ENCODE measurements around the gene PNPLA5.

The PNPLA5 gene

DNA sequence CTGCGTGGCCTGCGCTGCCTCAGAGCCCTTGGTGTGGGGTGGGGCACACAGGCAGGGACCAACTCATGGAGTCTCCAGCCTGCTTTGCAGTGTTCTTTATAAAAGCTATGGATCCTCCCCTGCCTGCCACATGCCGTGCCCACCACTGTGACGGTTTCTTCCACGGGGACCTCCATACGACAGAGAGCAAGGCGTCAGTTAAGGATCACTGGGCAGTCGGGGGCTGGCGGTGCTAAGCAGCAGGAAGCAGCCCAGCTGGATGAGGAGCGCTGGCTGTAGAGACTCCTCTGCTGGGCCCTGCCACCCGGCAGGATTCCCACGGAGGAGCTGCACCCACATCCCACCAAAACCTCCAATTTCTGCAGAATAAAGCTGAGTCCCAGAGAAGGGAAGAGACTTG lies 56.6 kb downstream of the PNPLA5 start:
- DNase-seq = no peak

DNA sequence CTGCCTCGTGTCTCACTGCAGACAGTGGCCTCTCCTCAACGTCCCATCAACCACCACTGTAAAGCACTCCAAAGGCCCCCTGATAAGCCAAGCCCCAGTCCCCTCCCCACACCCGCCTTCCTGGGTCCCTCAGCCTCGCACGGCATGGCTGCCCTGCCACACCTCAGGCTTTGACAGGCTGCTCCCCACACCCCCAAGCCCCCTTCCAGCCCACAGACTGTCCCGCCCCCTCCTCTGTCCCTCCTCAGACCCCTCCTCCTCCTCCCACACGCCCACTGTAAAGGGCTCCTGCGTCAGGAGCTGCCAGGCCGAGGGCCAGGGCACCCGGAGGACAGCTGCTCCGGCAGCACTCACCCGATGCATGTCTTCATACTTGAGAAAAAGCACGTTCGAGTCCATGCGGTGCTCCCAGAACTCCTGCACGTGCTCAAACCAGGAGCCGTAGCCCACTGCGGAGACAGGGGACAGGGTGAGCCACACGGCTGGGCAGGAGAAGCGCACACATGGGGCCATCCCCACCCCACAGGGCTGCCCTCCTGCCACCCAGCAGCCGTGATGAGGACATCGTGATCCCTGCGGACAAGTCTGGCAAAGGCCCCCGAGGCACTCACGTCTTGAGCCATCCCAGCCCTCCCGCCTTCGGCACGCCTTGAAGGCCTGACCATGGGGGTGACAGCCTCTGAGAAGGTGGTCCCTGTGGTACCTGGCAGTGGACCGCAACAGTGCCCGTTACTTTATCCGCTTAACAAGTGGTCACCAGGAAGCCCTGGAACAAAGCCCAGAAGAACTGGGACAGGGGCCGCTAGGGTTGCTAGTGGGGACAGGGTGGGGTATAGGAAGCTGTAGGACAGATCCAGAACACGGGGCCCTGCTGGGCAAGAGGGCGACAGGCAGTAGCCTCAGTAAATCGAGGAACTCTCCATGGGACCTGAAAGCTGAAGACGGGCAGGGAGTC lies 58.2 kb downstream of the PNPLA5 start:
- no peak for DNase-seq

DNA sequence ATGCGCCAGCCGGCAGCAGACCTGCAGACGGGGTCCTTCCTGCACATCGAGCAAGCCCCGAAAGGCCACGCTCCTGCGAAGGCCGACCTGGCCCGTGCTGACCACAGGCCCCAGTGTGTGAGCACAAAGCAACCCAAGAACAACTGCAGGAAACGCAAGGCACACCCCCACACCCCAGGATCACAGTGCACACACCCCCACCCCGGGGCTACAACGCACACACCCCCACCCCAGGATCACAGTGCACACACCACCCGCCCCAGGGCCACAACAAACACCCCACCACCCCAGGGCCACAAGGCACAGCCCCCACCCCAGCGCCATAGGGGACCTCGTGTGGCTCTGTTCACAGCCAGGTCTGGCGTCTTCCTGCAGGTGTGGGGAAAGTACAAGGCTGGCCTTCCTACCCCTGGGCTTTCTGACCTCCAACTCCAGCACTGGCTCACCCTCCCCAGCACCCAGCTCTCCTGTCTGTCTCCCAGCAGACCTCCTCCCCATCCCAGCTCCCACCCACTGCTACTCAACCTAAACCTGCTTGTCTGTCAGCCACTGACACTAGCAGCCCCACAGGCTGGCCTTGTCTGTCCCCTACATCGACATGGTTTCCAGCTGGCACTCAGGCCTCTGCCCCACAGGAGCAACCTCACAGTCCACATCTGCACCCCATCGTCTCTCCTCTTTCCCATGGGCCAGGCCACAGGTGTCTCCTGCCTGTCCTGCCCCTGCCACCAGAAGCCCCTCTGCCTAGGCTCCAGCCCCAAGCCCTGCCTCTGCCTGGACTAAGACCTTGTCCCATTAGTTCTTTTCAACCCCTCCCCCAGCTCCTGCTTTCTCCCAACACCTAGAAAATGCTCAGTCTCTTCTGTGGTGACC lies 59.2 kb downstream of the PNPLA5 start:
- DNase-seq = no peak

DNA sequence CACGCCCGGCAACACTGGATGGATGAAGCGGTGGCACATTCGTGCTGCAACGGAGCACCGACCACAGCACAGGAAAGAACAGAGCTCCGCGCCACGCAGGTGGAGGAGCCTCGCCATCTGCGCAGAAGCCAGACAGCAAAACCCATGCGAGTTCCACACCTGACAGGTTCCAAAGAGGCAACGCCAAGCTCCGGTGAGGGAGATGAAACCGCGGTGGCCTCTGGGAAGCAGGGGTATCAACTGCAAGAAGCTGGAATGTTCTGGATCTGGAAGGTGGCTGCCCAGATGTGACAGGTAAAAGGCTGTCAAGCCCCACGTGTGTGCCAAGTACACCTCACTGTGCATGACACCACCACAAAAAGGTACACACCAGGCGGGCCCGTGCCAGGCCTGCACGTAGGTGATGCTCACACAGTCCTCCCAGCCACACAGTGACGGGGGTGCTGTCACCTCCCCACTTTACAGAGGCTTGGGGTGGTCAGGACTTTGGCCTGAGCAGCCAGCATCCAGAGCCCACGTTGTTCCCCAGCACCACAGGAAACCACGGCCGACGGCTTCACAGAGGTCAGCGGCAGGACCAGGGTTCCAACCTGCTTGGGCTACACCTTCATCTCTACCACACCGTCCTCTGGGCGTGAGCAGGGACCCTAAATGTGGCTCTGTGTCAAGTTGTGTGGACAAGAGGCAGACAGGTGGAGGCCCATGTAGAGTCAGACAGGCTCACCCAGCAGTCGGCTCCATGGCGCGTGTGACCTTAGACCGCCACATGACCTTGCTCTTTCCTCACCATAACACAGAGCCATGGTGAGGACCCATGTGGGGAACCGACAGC lies 60.0 kb downstream of the PNPLA5 start:
- DNase-seq = no peak

DNA sequence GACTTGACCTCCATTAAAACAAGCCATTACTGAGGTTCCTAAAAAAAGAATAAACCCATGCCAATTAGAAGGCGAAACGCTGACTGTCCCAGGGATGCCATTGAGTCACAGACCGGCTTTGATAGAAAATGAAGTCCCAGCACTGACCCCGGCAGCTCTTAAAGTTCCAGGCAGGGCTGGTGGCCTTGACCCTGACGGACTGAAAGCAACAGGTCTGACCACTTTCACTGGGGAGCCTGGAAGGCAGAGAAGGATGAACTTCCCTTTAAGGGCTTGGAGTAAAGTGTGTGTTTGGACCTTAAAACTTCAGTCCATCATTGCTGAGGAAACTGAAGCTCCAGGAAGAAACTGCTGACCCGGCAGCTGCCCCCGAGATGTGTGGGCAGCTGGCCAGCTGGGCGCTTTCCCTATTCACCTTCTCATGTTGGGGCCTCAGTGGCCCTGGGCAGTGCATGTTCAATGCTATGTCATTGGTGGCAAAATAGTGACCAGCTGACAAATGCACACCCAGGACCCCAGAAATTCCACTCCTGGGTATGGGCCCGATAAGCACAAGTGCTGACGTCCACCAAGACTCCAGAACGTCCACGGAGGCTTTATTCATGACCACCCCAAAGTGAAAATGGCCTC lies 60.8 kb downstream of the PNPLA5 start:
- no peak for DNase-seq

DNA sequence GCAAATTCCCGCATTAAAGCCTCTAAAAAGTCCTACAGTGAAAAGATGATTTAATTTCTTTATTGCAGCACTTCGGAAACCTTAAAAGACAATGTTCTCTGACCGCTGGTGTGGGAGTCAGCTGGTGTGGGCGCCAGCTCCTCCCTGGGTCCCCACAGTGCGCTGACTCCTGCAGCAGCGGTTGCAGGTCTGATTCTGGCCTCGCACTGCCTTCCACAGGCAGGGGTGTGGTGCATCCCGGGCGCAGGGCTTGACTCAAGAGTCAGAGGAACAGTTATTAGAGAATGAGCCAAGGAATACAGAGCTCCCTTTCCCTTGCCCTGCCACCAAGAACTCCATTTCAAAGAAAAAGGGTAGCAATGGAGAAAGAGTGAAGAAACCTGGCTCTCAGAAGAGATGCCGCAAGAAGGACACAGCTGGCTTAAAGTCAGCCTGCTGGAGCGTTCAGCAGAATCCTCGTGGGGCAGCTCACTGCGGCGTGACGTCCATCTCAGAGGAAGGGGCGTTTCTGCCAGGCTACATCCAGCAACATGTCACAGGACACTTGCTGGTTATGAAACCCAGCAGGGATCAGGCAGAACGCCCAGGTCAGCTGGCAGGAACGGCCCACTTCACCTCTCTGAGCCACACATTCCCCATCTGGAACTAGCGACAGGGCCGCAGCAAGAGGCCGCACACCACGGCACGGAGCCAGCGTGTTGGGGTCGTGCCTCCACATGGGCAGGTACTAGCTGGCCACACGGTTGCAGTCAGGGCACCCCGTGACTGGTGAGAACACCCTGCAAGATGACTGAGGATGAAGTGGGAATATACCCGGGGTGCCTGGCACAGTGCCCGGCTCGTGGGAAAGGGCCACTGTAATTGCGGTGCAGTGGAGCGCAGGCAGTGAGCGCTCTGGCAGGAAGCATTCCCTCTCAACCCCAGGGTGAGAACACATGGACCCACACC lies 61.6 kb downstream of the PNPLA5 start:
- no peak for DNase-seq

Data from T-helper 1 cell (primary cell).